DOHH2 (cell line): Measurements from ENCODE around the gene CES4A.
"Not testable (repeated sequence)": the region's sequence is repeated elsewhere in the genome, so short reads cannot be mapped to it uniquely, and the experiment has no call there.

Experiments
- H3F3A ChIP-seq: fragments of 200-600 bp; sonication (generic), shearing (Covaris generic); 2 replicates; pipeline ENCODE4 v1.6.0; 2016; ENCODE audit warnings: antibody characterized with exemption, mild to moderate bottlenecking; ENCODE audit not compliant: control insufficient read depth, insufficient read depth
- H3K27ac ChIP-seq: fragments of 200-600 bp; sonication (generic); 2 replicates; pipeline ENCODE4 v1.5.1; 2014; ENCODE audit warnings: low read depth, mild to moderate bottlenecking, low read length, moderate library complexity
- H3K27me3 ChIP-seq: fragments of 200-600 bp; sonication (generic); 2 replicates; pipeline ENCODE4 v1.6.1; 2014; ENCODE audit warnings: mild to moderate bottlenecking, low read length, mixed read lengths; ENCODE audit not compliant: control insufficient read depth
- H3K36me3 ChIP-seq: fragments of 200-600 bp; sonication (generic); 2 replicates; pipeline ENCODE4 v1.6.1; 2014; ENCODE audit warnings: mild to moderate bottlenecking, low read length, moderate library complexity, mixed read lengths; ENCODE audit not compliant: control insufficient read depth
- H3K4me1 ChIP-seq: fragments of 200-600 bp; sonication (generic); 2 replicates; pipeline ENCODE4 v1.6.1; 2014; ENCODE audit warnings: mild to moderate bottlenecking, low read length, mixed read lengths; ENCODE audit not compliant: control insufficient read depth
- H3K4me2 ChIP-seq: fragments of 200-600 bp; sonication (generic); 2 replicates; pipeline ENCODE4 v1.6.0; 2014; ENCODE audit warnings: mild to moderate bottlenecking, low read length, moderate library complexity
- H3K4me3 ChIP-seq: fragments of 200-600 bp; sonication (generic); 2 replicates; pipeline ENCODE4 v1.5.1; 2014; ENCODE audit warnings: mild to moderate bottlenecking, low read length, mixed read lengths
- H3K79me2 ChIP-seq: fragments of 200-600 bp; sonication (generic); 2 replicates; pipeline ENCODE4 v1.6.1; 2014; ENCODE audit warnings: mild to moderate bottlenecking, low read length, mixed read lengths; ENCODE audit not compliant: control insufficient read depth
- H3K9me2 ChIP-seq: fragments of 200-600 bp; sonication (generic); replicated peaks from 2 replicates; pipeline ENCODE4 v1.6.1; 2014; ENCODE audit warnings: mild to moderate bottlenecking, low read length, mixed read lengths; ENCODE audit not compliant: control insufficient read depth
- H3K9me3 ChIP-seq: fragments of 200-600 bp; sonication (generic); 2 replicates; pipeline ENCODE4 v1.6.1; 2014; ENCODE audit warnings: antibody characterized with exemption, low read length, mixed read lengths; ENCODE audit not compliant: control insufficient read depth, insufficient read depth
- H4K20me1 ChIP-seq: fragments of 200-600 bp; sonication (generic); 2 replicates; pipeline ENCODE4 v1.6.0; 2014; ENCODE audit warnings: low read depth, mild to moderate bottlenecking, antibody characterized with exemption, low read length, moderate library complexity; ENCODE audit not compliant: control insufficient read depth, insufficient read depth
- CTCF ChIP-seq: fragments of 200-600 bp; sonication (generic); IDR thresholded peaks from one replicate; pipeline ENCODE4 v1.5.1; 2014; ENCODE audit warnings: antibody characterized with exemption, mild to moderate bottlenecking, low read depth, low read length; ENCODE audit not compliant: poor library complexity, severe bottlenecking
- EZH2phosphoT487 ChIP-seq: fragments of 200-600 bp; sonication (generic); IDR thresholded peaks from 2 replicates; pipeline ENCODE4 v1.6.1; 2017; ENCODE audit warnings: borderline replicate concordance, mild to moderate bottlenecking, antibody characterized with exemption, low read length, moderate library complexity, mixed read lengths

Gene CES4A

DNA sequence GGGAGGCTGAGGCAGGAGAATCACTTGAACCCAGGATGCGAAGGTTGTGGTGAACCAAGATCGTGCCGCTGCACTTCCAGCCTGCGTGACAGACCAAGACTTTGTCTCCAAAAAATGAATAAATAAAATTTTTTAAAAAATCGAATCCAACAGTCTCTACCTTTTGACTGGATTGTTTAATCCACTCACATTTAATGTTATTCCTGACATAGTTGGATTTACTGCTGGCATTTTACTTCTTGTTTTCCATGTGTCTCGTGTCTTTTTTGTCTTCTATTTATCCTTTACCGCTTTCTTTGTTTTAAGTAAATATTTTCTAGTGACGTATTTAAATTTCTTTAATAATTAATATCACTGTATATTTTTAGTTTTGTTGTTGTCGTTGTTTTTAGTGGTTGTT is 5.4 kb upstream of the CES4A start:
- H3K9me2 ChIP-seq = no peaks in the 10 kb centered on the region
- no peak overlapping the region for H3K4me2 ChIP-seq
- H3K4me1 ChIP-seq = no peaks in the 10 kb centered on the region
- H3K27ac ChIP-seq = no peak overlapping the region
- H3K79me2 ChIP-seq = no peaks in the 10 kb centered on the region
- H3K4me3 ChIP-seq = no peak overlapping the region
- no peak for TF ChIP-seq CTCF
- no peak for TF ChIP-seq EZH2phosphoT487
- H3K36me3 ChIP-seq = no peaks in the 10 kb centered on the region
- 0 out of 2 replicates have a peak, but pooled peaks cover 2% of the 10 kb centered on the region for H3F3A ChIP-seq
- no peaks in the 10 kb centered on the region for H3K27me3 ChIP-seq
- H4K20me1 ChIP-seq = no peaks in the 10 kb centered on the region
- H3K9me3 ChIP-seq = no peaks in the 10 kb centered on the region

GRCh38 chr16:66984892-66985311 is 3.5 kb upstream of the CES4A start:
- H3K36me3 ChIP-seq = no peaks in the 10 kb centered on the region
- no peaks in the 10 kb centered on the region for H3K4me1 ChIP-seq
- no peaks in the 10 kb centered on the region for H4K20me1 ChIP-seq
- no peaks in the 10 kb centered on the region for H3K9me3 ChIP-seq
- H3K27ac ChIP-seq = no peak overlapping the region
- H3K79me2 ChIP-seq = no peaks in the 10 kb centered on the region
- H3K27me3 ChIP-seq = no peaks in the 10 kb centered on the region; the same call in 1 of the 2 replicates
- H3K9me2 ChIP-seq = no peaks in the 10 kb centered on the region
- H3F3A ChIP-seq = 0 out of 2 replicates have a peak, but pooled peaks cover 2% of the 10 kb centered on the region
- no peak overlapping the region for H3K4me3 ChIP-seq
- TF ChIP-seq CTCF (no peak), EZH2phosphoT487 (no peak)
- no peak overlapping the region for H3K4me2 ChIP-seq

DNA sequence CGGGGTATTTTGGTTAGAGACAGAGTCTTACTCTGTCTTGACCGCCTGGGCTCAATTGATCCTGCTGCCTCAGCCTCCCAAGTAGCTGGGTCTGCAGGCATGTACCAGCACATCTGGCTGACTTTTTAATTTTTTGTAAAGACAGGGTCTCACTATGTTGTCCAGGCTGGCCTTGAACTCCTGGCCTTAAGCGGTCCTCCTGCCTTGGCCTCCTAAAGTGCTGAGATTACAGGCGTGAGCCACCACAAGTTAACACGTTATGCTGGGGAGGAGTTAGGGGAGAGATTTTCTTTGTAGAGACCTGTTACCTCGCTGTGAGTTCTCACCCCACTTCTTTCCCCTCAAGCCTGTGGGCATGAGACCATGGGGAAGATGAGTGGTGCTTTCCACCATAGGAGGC is 1.8 kb upstream of the CES4A start:
- Histone ChIP-seq H3K36me3 (no peaks in the 10 kb centered on the region), H3K9me3 (no peaks in the 10 kb centered on the region), H3K4me1 (no peaks in the 10 kb centered on the region), H3K27ac (no peak overlapping the region), H3K79me2 (no peaks in the 10 kb centered on the region), H3K4me3 (no peak overlapping the region), H3K9me2 (no peaks in the 10 kb centered on the region), H3K27me3 (no peaks in the 10 kb centered on the region; the same call in 1 of the 2 replicates), H4K20me1 (no peaks in the 10 kb centered on the region), H3K4me2 (no peak overlapping the region), H3F3A (no peaks in the 10 kb centered on the region)
- TF ChIP-seq EZH2phosphoT487 = no peak

DNA sequence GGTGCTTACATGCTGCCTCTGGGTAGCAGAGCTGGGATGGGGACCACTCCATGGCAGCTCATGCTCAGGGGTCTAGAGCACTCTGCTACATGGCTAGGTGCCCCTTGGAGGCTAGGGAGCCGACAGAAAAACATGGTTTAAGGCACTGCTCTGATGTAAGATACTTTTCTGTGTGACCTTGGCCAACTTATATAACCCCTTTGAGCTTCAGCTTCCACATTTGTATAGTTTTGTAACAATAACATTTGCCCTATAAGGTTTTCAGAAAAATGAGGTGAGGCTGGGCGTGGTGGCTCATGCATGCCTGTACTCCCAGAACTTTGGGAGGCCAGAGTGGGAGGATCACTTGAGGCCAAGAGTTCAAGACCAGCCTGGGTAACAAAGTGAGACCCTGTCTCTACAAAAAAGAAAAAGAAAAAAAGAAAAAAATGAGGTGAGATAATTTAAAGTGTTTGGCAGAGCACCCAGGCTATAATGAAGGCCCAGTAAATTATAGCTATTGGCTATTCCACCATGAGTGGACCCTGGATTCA is 3.2 kb downstream of the CES4A start:
- Histone ChIP-seq H3K4me2 (no peak overlapping the region), H3K79me2 (no peaks in the 10 kb centered on the region), H3K4me3 (no peak overlapping the region), H3K9me2 (no peaks in the 10 kb centered on the region), H3K4me1 (no peaks in the 10 kb centered on the region), H3K36me3 (no peaks in the 10 kb centered on the region), H4K20me1 (no peaks in the 10 kb centered on the region), H3K27ac (no peak overlapping the region), H3K9me3 (no peaks in the 10 kb centered on the region), H3K27me3 (no peaks in the 10 kb centered on the region; the same call in 1 of the 2 replicates), H3F3A (no peaks in the 10 kb centered on the region)
- no peak for TF ChIP-seq EZH2phosphoT487
- no peak for TF ChIP-seq CTCF

DNA sequence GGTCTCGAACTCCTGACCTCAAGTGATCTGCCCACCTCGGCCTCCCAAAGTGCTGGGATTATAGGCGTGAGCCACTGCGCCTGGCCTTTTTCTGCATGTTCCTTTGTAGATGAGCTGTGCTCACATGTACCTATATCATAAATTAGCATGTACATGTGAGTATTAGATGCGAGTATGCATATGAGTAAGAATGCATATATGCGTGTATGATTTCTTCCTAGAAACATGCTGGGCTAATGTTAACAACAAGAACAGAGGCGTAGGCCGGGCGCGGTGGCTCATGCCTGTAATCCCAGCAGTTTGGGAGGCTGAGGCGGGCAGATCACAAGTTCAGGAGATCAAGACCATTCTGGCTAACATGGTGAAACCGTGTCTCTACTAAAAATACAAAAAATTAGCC is 5.2 kb downstream of the CES4A start:
- H3F3A ChIP-seq, H4K20me1 ChIP-seq, H3K4me3 ChIP-seq, H3K9me3 ChIP-seq, H3K9me2 ChIP-seq, H3K79me2 ChIP-seq, H3K4me2 ChIP-seq, H3K36me3 ChIP-seq, H3K4me1 ChIP-seq, H3K27ac ChIP-seq, H3K27me3 ChIP-seq: not testable (repeated sequence)
